ENCODE measurements around the gene IGHMBP2. TPM values are rescaled to one million over a fixed set of nuclear protein-coding genes. Genes with fewer than 3 reads are reported as not detected.

IGHMBP2 gene
- total RNA-seq, 2 experiments from 2014 or later: 17.5 to 37.9 TPM

DNA sequence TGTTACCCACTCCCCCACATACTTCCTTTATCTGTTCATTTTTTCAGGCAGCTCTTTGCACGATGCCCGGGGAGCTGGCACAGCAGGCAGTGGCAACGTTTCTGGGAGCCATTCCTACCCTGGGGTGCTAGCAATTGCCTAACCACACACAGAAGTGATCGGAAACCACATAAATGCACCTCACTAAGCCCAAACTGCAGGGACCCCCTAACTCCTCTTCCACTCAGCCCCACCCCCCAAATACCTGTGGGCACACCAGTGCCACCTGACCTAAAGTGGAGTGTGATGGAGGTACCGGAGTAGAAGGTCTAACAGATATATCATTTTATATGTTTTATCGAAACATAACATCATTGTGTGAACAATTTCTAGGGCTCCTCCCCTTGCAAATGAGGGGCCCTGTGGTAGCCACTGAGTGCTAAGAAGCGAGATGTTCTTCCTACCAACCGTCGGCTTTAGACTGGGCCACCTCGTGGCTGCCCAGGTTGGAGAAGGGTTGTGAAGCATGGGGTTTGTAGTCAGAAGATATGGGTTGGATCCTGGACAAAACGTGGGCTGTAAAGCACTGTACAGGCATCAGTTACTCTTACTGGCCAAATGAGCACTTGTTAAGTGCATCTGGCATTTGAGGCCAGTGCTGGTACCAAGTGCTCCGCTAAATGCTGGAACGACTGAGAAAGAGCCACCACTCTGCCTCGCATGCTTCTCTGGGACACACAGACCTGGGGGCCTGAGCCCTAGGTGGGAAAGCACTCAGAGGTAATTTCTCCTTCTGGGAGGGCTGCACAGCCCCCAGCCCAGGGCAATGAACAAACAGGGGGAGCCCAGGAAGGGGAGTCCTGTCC, 74.3 kb downstream of the IGHMBP2 start:
- no peak overlapping the region for H2AFZ ChIP-seq (ENCODE audit: low read length)
- intact Hi-C loops (cut with micrococcal nuclease; ENCODE audit: unreplicated experiment): no loop called here
- no peaks in the 10 kb centered on the region for H3K9me2 ChIP-seq (ENCODE audit: insufficient read depth, low read length)
- no peak overlapping the region for H3K27ac ChIP-seq (ENCODE audit: low read depth, low read length, poor library complexity, severe bottlenecking)
- peaks cover 5% of the 10 kb centered on the region for H3K4me1 ChIP-seq (ENCODE audit: insufficient read depth, low read length, poor library complexity, severe bottlenecking)
- H3K36me3 ChIP-seq (ENCODE audit: insufficient read depth, low read length): no peaks in the 10 kb centered on the region
- H3K4me2 ChIP-seq (ENCODE audit: low read length): no peak overlapping the region
- H3K79me2 ChIP-seq (ENCODE audit: insufficient read depth, low read depth, low read length): no peaks in the 10 kb centered on the region
- CTCF ChIA-PET (ENCODE audit: unreplicated experiment): no interaction called here
- H3K9me3 ChIP-seq (ENCODE audit: low read length): no peaks in the 10 kb centered on the region; the same call in 1 of the 2 replicates
- POLR2A ChIA-PET: no interaction called here
- H4K20me1 ChIP-seq (ENCODE audit: insufficient read depth, low read length): no peaks in the 10 kb centered on the region
- no peak for DNase-seq (ENCODE audit: low spot score)
- TF ChIP-seq, protein P1, sequence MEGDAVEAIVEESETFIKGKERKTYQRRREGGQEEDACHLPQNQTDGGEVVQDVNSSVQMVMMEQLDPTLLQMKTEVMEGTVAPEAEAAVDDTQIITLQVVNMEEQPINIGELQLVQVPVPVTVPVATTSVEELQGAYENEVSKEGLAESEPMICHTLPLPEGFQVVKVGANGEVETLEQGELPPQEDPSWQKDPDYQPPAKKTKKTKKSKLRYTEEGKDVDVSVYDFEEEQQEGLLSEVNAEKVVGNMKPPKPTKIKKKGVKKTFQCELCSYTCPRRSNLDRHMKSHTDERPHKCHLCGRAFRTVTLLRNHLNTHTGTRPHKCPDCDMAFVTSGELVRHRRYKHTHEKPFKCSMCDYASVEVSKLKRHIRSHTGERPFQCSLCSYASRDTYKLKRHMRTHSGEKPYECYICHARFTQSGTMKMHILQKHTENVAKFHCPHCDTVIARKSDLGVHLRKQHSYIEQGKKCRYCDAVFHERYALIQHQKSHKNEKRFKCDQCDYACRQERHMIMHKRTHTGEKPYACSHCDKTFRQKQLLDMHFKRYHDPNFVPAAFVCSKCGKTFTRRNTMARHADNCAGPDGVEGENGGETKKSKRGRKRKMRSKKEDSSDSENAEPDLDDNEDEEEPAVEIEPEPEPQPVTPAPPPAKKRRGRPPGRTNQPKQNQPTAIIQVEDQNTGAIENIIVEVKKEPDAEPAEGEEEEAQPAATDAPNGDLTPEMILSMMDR (conservative IDR thresholded peaks at IDR 0.05; ENCODE audit: low read length): no peak
- TF ChIP-seq EZH2phosphoT487 (IDR thresholded peaks at IDR 0.05; ENCODE audit: borderline replicate concordance, low read depth, low read length): no peak
- no peak overlapping the region for H3K4me3 ChIP-seq (ENCODE audit: low read depth, low read length, poor library complexity, severe bottlenecking)
- no TSS peak for BruUV-seq (replicated peaks)

DNA sequence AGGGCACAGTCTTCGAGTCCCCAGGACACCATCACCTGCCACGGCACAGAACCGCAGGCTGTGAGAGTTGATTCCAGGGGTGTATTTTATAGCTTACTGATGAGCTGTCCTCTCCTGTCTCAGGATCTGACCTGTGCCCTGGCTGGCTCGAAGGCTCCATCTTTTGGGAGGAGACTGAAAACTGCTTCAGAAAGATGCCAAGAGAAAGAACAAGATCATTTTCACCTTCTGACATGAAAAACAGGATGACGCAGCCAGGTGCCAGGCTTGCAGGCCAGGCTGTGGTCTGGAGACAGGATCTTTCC, 74.9 kb downstream of the IGHMBP2 start:
- no peak overlapping the region for H3K4me2 ChIP-seq (ENCODE audit: low read length)
- no peaks in the 10 kb centered on the region for H3K79me2 ChIP-seq (ENCODE audit: insufficient read depth, low read depth, low read length)
- H3K4me1 ChIP-seq (ENCODE audit: insufficient read depth, low read length, poor library complexity, severe bottlenecking): peaks cover 5% of the 10 kb centered on the region
- intact Hi-C loops (cut with micrococcal nuclease; ENCODE audit: unreplicated experiment): no loop called here
- H2AFZ ChIP-seq (ENCODE audit: low read length): no peak overlapping the region
- H3K9me3 ChIP-seq (ENCODE audit: low read length): no peaks in the 10 kb centered on the region; the same call in 1 of the 2 replicates
- BruUV-seq (replicated peaks): no TSS peak
- ChIA-PET CTCF (ENCODE audit: unreplicated experiment) (no interaction called here), POLR2A (no interaction called here)
- DNase-seq (ENCODE audit: low spot score): no peak
- H4K20me1 ChIP-seq (ENCODE audit: insufficient read depth, low read length): no peaks in the 10 kb centered on the region
- H3K9me2 ChIP-seq (ENCODE audit: insufficient read depth, low read length): no peaks in the 10 kb centered on the region
- no peak overlapping the region for H3K27ac ChIP-seq (ENCODE audit: low read depth, low read length, poor library complexity, severe bottlenecking)
- H3K4me3 ChIP-seq (ENCODE audit: low read depth, low read length, poor library complexity, severe bottlenecking): no peak overlapping the region
- no peak for TF ChIP-seq EZH2phosphoT487 (IDR thresholded peaks at IDR 0.05; ENCODE audit: borderline replicate concordance, low read depth, low read length)
- TF ChIP-seq, protein P1 (conservative IDR thresholded peaks at IDR 0.05; ENCODE audit: low read length): no peak
- H3K36me3 ChIP-seq (ENCODE audit: insufficient read depth, low read length): no peaks in the 10 kb centered on the region

DNA sequence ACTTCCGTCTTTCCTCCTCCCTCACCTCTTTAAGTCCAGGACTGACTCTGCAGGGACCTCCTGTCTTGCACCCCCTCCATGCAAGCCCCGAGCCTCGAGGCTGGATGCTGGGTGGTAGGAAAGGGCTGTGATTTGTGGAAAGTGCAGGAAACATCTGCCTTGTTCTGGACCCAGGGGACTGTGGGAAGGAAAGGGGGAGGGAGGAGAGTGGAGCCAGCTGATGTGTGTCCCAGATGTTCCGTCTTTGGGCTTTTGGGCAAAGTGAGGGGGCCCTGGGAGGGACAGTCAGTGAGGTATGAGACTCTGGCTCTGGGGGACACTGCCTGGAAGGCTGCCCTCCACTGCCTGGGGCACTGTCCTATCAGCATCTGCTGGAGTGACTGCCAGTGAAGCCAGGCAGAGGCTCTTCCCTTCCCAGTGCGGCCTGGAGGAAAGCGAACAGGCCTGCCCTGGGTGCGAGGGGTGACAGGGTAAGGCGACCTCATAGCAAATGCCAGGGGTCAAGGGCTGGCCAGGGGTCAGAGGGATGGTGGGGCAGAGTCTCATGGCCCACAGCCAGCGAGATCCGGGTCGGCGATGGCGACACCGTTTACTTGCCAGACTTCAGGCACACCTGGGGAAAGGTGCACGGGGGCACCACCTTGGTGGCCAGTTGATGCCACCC, 75.4 kb downstream of the IGHMBP2 start:
- Histone ChIP-seq H3K4me2 (ENCODE audit: low read length) (no peak overlapping the region), H3K36me3 (ENCODE audit: insufficient read depth, low read length) (no peaks in the 10 kb centered on the region), H3K79me2 (ENCODE audit: insufficient read depth, low read depth, low read length) (no peaks in the 10 kb centered on the region), H3K27ac (ENCODE audit: low read depth, low read length, poor library complexity, severe bottlenecking) (no peak overlapping the region), H2AFZ (ENCODE audit: low read length) (no peak overlapping the region), H4K20me1 (ENCODE audit: insufficient read depth, low read length) (no peaks in the 10 kb centered on the region), H3K9me2 (ENCODE audit: insufficient read depth, low read length) (no peaks in the 10 kb centered on the region), H3K4me3 (ENCODE audit: low read depth, low read length, poor library complexity, severe bottlenecking) (no peak overlapping the region), H3K9me3 (ENCODE audit: low read length) (no peaks in the 10 kb centered on the region; the same call in 1 of the 2 replicates), H3K4me1 (ENCODE audit: insufficient read depth, low read length, poor library complexity, severe bottlenecking) (peaks cover 5% of the 10 kb centered on the region)
- TF ChIP-seq, protein P1 (conservative IDR thresholded peaks at IDR 0.05; ENCODE audit: low read length): no peak
- no peak for TF ChIP-seq EZH2phosphoT487 (IDR thresholded peaks at IDR 0.05; ENCODE audit: borderline replicate concordance, low read depth, low read length)
- intact Hi-C loops (cut with micrococcal nuclease; ENCODE audit: unreplicated experiment): no loop called here
- POLR2A ChIA-PET: no interaction called here
- no TSS peak for BruUV-seq (replicated peaks)
- CTCF ChIA-PET (ENCODE audit: unreplicated experiment): no interaction called here
- no peak for DNase-seq (ENCODE audit: low spot score)
